ENCODE data around the gene CEP350.

Gene CEP350

DNA sequence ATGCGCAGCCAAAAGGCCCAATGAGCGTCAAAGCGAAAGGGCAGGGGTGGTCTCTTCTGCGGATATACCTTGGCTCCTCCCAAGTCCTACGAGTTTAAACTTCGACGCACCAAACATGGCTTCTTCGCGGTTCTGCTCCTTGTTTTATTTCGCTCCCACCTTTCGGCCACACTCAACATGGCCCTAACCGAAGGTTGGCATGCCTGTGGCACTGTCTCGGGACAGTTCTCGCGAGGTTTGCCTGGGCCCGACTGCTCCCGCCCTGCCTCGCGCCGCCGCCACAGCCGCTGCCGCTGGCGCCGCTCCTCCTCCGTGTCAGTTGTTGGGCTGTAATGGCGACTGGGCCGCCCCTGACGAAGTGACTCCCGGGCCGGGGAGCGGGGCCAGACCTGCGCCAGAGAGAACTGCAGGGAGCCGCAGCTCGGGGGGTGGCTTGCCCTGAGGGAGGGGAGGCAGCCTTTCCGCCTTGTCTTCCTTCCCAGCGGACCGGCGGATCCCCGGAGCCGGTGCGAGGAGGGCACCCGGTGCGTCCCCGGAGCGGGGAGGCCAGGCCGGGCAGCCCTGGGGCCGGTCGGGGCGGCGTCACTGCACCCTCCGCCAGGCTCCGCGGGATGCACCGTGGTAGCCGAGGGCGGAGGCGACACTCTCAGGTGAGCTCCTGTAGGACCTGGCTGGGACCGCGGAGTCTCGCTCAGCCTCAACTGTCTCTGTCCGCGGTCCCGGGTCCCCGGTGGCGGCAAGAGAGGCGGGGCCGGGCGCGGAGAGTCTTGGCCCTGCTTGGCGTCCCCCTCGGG is at the start of gene CEP350:
Gene CEP350 (plus strand): TSS at position 318 of the 794 bp plus-strand sequence. CDS start 31,372 bp downstream, outside the sequence.
- DNase-seq (ENCODE audit: low spot score), result peak; percentile 68

DNA sequence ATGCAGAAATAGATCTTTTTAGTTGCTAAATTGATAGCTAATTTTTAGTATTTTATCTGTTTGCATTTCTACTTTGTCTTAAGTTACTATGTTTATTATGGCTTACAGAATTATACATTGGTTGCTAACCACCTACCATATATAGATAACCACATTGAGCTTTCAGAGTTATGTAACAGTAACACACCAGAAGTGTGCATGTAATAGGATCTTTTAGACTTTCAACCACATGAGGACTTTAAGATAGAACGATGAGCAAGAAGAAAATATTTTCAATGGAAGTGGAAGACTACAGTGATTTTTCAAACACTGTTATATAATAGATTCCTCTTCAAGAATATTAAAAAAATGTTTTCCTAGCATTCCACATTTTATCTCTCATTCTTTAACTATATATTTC is 43.7 kb upstream of the CEP350 start:
- DNase-seq (ENCODE audit: low spot score), result no peak

DNA sequence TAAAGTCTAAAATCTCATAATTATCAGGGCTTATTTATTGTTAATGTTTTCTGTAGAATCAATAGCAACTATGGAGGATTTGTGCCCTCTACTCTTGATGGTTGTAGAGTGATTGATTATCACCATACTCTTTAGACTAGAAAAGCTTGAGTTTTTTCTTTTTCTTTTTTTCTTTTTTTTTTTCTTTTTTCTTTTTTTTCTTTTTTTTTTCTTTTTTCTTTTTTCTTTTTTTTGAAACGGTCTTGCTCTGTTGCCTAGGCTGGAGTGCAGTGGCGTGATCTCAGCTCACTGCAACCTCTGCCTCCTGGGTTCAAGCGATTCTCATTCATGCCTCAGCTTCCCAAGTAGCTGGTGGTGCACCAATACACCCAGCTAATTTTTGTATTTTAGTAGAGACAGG is 42.8 kb upstream of the CEP350 start:
- no peak for DNase-seq (ENCODE audit: low spot score)

DNA sequence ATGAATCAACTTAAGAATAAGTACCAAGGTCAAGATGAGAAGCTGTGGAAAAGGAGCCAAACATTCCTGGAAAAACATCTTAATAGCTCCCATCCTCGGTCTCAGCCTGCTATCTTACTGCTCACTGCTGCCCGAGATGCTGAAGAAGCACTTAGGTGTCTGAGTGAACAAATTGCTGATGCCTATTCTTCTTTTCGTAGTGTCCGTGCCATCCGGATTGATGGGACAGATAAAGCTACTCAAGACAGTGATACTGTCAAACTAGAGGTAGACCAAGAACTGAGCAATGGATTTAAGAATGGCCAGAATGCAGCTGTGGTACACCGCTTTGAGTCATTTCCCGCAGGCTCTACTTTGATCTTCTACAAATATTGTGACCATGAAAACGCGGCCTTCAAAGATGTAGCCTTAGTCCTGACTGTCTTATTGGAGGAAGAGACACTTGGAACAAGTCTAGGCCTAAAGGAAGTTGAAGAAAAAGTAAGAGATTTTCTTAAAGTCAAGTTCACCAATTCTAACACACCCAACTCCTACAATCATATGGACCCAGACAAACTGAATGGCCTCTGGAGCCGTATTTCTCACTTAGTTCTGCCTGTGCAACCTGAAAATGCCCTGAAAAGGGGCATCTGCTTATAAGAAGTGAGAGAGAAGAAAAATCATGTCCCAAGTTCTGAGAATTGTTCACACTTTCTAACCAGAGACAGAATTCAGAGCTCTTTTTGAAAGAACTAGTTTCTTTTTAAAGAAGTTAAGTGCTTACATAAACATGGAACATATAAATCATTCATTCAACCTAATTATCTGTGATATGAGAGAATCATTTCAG is 36.8 kb upstream of the CEP350 start:
- DNase-seq (ENCODE audit: low spot score), result no peak

- DNase-seq (ENCODE audit: low spot score), result no peak
Measured at GRCh38 chr1:179921472-179921871, 33.1 kb upstream of the CEP350 start.

DNA sequence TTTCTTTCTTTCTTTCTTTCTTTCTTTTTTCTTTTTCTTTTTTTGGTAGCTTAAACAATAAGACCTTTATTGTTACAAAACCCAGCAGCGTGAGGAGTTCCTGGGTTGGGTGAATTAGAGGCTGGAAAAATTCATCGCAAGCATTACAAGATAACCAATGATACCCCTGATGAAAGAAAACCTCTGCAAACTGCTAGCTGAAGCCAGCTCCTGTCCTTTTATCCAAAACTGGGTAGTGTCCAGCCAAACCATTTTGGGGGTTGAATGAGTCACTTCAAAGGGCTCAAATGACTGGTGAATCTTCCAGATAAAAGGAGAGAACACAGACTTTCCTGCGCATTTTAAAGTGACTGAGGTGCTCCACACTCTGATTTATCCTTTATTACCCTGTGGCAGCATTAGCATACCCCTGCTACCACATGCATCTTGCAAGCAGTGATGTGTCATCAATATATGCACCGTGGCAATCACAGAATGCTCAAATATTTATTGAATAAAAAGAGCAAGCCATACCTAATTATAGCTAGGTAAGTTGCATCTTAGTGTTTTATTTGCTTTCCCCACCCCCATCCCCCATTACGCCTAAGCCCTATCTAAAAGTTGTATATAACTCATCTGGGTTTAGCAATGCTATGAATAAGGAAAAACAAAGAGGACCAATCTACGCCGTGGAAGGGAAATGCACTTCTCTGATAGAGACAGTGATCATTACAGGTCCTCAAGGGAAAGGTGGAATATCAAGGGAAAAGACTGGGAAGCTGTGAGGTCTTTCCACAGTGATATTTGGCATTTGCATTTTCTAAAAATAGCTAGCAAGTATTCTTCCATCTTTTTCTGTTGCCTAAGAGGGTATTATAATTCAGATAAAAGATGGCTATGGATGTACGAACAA is 32.4 kb upstream of the CEP350 start:
- no peak for DNase-seq (ENCODE audit: low spot score)

- DNase-seq (ENCODE audit: low spot score), result no peak
Measured at GRCh38 chr1:179923029-179923428, 31.6 kb upstream of the CEP350 start.

DNA sequence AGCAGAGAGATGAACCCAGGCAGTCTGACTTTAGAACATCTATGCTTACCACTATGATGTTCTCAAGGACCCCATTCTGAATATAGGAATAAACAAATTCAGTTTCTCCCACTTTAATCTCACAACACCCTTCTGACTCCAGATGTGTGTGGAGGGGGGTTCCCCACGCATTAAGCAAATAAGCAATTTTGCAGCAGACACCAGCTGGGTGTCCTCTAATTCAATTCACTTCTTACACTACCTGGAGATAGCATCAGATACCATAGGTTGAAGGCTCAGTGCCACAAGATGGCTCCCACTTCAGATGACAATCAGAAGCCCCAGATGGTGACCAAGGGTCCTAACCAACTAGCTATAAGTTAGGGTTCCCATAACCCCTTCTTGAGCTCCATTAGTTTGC is 30.3 kb upstream of the CEP350 start:
- DNase-seq (ENCODE audit: low spot score), result no peak

GRCh38 chr1:179925302-179925701 is 29.3 kb upstream of the CEP350 start:
- DNase-seq (ENCODE audit: low spot score), result no peak

DNA sequence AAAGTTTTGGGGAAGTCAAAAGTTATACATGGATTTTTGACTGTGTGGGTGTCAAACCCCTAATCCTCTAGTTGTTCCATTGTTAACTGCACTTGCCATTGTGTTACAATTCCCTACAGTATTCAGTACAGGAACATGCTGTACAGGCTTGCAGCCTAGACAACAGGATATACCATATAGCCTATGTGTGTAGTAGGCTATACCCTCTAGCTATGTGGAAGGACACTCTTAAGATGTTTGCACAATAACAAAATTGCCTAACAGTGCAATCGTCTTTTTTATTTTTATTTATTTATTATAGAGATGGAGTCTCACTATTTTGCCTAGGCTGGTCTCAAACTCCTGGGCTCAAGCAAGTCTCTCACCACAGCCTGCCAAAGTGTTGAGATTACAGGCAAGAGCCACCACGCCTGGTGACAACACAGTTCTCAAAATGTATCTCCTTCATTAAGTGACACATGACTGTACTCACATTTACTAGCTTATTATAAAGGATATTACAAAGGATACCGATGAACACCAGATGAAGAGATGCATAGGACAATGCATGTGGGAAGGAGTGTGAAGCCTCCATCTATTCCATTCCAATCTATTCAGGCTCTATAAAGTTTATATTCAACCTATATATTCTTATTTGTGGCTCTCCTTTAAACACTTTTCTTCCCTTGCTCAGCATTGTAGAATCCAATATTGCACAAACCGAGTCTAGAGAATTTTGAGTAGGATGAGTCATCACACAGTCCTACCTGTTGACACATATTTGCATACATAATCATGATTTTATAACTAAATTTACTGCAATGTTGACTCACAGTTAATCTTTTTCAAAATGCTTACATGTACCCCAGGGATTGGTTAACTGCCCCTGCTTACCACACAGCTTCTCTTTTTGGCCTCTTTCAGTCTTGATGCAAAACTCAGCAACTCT is 28.4 kb upstream of the CEP350 start:
- DNase-seq (ENCODE audit: low spot score), result no peak

DNA sequence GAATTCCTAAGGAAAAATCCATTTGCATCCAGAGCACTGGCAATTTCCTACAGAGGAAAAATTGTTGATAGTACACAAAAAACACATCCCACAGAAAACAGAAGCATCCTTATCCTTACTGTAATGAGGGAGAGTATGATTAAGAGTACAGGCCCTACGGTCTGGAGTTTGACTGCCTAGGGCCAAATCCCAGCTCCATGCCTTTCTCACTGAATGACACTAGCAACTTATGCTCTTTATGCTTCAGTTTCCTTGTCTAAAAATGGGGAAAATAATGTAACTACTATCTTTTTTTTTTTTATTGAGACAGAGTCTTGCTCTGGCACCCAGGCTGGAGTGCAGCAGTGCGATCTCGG is 27.8 kb upstream of the CEP350 start:
- DNase-seq (ENCODE audit: low spot score), result no peak

- peak; percentile 12 for DNase-seq (ENCODE audit: low spot score)
Measured at GRCh38 chr1:179929955-179930798, 24.4 kb upstream of the CEP350 start.

DNA sequence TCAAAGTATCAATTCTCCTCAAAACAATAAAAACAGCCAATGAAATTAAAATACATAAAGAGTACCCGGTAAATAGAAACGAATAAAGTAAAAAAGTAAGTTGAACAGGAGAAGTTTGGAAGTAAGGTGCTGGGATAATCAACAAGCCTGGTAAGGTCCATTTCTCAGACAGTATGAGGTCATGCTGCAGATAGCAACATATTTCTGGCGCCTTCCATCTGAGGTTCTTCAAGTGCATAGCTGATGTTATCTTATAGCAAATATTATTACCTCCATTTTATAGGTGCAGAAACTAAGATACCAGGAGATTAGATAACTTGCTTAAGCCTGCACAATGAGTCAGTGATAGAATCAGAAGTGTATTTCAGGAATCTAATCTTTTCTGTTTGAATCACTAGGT is 23.7 kb upstream of the CEP350 start:
- peak; percentile 11 for DNase-seq (ENCODE audit: low spot score)

DNA sequence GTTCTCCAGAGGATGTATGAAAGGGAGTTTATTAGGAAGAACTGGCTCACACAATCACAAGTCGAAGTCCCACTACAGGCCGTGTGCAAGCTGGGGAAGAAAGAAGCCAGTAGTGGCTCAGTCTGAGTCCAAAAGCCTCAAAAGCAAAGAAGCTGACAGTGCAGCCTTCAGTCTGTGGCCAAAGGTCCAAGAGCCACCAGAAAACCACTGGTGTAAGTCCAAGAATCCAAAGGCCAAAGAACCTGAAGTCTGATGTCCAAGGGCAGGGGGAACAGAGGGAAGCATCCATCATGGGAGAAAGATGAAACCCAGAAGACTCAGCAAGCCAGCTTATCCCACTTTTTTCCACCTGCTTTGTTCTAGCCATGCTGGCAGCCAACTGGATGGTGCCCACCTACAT is 21.4 kb upstream of the CEP350 start:
- no peak for DNase-seq (ENCODE audit: low spot score)

DNA sequence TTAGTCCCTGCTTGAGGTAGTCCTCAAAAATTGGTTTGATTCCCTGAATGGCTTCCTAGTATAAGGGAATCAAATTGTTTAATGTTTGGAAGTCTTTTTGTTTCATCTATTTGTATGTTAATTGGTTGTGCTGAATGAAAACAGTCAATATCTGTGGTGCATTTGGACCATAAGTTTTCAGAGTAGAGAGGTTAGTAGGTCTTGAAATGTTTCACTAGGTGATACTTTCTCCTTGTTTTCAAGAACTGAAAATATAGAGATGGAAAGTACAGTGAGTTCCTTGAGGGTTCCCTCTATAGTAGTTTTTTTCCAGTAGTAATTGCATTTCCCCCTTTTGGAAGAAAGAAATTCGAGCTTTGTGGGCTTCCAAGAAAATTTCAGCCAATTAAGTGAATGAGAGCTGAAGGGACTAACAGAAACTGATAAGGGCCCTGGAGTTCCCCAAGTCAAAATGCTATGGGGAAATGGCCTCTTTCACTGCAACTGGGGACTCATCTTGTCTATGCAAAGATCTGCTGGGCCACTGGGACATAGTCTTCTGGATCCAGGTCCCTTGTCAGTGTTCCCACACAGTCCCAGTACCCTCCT is 18.6 kb upstream of the CEP350 start:
- no peak for DNase-seq (ENCODE audit: low spot score)

DNA sequence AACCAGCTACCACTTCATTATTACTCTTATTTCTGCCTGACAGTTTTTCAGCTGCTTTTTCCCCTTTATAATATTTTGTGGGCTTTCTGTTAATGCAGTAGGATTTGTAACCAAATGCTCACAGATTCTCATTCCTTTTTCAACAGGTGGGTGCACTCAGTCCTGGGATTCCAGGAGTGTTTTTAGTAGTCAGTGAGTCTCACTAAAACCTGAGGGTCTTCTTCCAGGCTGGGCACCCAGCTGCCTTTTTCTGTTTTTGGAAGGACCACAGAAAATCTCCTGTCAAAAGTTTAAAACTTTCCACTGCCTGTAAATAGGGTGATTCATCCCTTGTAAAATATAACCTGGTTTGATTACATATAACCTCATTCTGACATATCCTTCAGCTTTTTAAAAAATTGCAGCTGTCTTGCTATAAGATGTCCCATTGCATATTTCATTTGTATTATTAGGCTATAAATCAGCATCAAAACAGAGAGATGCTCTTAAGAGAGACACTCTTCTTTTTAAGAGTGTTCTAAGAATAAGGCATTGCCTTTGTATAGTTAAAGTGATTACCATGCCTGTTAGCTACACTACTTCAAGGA is 16.8 kb upstream of the CEP350 start:
- DNase-seq (ENCODE audit: low spot score), result no peak

- no peak for DNase-seq (ENCODE audit: low spot score)
Measured at GRCh38 chr1:179938752-179939151, 15.9 kb upstream of the CEP350 start.

DNA sequence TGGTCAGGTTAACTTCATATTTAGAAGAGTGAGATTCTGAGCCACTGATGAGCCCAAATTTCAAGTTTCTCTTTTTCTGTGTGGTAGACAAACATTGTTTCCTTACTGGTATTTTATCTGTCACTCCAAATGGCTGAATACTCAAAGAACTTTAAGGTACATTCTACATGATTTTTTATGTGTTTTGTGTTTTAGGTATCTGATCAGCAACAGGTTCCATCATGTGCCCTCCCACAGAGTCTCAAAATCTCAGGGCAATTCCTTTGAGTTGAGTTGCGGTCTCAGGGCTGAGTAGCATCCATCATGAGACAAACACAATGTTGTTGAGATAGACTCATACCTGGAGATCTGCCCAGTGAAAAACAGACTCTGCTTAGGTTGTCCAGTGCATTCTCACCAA is 14.7 kb upstream of the CEP350 start:
- no peak for DNase-seq (ENCODE audit: low spot score)

- no peak for DNase-seq (ENCODE audit: low spot score)
Measured at GRCh38 chr1:179941454-179941853, 13.2 kb upstream of the CEP350 start.

- no peak for DNase-seq (ENCODE audit: low spot score)
Measured at GRCh38 chr1:179950651-179951050, 4.0 kb upstream of the CEP350 start.
